NCI-H1092 treated with DMSO at 0.1 percent for 48 hours (cell line): ENCODE data around the gene CASP2.

Source experiments
- DNase-seq: peaks from one replicate; lab custom pipeline; 2025; lab: John Stamatoyannopoulos, UW

CASP2 gene

GRCh38 chr7:143296686-143297085 is 8.5 kb downstream of the CASP2 start:
- no peak for DNase-seq

DNA sequence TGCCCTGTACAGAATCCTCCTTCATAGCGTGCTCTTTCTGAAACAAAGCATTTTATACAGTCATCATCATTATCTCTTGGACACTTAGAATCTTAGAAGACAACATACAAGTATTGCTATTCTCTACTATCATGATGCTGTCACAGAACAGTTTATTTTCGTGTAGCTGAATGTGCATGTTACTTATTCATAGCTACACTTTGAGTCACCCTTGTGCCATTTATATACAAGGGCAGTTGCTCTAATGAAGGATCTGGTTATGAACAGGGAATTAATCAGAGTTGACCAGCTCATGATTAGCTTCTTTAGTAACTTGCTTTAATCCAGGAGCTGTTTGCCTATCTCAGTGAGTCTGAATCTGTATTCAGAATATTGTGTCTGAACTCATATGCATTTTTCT is 11.2 kb downstream of the CASP2 start:
- no peak for DNase-seq

- DNase-seq: peak; percentile 20
Measured at GRCh38 chr7:143299840-143300239, 11.7 kb downstream of the CASP2 start.

DNA sequence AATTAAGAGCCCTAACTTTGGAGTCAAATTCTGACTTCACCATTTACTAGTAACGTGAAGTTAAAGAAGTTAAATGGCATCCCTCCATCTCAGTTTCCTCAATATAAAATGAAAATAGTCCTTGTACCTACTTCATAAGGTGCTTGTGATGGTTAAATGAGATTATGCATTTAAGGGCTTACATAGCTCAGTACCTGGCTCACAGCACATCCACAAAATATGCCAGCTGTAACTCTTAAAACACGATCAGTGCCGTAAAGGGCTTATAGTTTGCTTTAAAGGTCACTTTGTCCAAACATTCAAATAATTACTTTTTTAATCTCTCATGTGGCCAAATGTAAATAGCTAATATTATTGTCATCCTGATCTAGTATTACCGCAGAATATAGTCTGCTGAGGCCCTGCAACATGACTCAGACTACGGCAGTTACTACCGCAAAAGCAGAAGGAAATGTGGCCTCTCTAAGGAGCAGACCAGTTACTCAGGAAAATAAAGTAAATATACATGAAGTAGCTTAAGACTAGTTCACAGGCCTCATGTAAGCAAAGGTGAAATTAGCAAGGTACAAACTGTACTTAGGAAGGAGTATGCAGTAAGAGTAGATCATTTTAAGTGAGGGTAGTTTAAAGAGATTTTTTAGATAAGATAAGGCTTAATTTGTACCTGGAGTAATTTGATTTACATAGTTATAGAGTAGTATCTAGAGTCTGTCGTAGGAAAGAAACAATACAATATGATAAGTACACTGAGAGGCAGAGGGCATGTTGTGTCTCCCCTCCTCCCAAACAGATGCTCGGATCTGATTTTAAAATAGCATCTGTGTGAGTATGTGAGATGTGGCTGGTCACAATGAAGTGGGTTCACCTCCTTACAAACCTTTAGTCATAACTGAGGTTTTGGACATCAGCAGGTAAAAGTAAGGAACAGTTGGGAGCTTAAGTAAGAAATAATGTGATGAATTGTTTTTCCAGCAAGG is 13.1 kb downstream of the CASP2 start:
- no peak for DNase-seq

- no peak for DNase-seq
Measured at GRCh38 chr7:143303733-143304132, 15.6 kb downstream of the CASP2 start.

DNA sequence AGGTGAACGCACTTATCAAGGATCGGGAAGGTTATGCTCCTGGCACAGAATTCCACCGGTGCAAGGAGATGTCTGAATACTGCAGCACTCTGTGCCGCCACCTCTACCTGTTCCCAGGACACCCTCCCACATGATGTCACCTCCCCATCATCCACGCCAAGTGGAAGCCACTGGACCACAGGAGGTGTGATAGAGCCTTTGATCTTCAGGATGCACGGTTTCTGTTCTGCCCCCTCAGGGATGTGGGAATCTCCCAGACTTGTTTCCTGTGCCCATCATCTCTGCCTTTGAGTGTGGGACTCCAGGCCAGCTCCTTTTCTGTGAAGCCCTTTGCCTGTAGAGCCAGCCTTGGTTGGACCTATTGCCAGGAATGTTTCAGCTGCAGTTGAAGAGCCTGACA is 16.8 kb downstream of the CASP2 start:
- DNase-seq: no peak

- peak; percentile 11 for DNase-seq
Measured at GRCh38 chr7:143305423-143306070, 17.4 kb downstream of the CASP2 start.

- DNase-seq: no peak
Measured at GRCh38 chr7:143308632-143309031, 20.5 kb downstream of the CASP2 start.

DNA sequence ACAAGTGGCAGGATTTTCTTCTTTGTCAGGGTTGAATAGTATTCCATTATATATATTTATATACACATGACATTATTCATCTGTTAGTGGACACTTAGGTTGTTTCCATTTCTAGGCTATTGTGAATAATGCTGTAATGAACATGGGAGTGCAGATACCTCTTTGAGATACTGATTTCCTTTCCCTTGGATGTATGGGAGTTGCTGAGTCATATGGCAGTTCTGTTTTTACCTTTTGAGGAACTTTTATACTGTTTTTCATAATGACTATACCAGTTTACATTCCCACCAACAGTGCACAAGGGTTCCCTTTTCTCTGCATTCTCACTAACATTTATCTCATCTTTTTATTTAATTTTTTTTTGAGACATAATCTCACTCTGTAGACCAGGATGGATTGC is 26.0 kb downstream of the CASP2 start:
- DNase-seq: no peak

DNA sequence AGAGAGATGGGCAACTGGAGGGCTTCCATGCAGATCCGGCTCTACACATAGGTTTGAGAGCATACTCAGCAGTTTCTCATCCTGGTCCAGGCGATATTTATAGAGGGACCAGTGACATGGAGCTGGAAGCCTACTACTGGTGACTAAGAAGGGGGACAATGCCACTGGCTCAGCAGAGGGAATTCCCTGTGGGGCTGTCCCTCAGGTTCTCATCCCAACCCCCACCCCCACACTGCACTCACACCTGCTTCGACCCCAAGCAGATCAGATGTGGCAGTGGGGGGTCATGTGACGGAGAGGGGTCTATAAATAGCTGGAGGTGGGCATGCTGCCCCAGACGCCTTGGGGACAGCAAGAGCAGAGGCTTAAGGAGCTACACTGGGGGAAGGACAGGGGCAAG is 27.6 kb downstream of the CASP2 start, which contains the start of gene CLCN1:
Gene CLCN1 (plus strand): TSS at position 336 of the 400 bp plus-strand sequence. CDS start 102 bp downstream, outside the sequence.
- no peak for DNase-seq

DNA sequence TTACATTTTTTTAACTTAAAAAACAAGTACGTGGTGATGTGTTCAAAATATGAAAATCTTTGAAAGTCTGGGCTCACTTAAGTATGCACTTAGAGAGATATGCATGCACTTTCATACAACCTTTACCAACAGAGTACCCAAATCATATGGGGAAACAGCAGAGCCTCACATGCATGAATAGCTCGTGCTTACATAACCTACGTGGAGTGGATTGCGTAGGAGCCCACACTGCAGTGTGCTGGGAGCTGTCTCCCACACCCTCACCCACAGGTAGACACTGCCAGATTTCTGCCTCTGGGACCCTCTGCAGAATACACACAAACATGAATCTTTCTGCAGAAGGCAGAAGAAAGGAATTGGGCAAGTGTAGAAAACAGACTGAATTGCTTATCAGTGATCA is 28.3 kb downstream of the CASP2 start:
- no peak for DNase-seq

DNA sequence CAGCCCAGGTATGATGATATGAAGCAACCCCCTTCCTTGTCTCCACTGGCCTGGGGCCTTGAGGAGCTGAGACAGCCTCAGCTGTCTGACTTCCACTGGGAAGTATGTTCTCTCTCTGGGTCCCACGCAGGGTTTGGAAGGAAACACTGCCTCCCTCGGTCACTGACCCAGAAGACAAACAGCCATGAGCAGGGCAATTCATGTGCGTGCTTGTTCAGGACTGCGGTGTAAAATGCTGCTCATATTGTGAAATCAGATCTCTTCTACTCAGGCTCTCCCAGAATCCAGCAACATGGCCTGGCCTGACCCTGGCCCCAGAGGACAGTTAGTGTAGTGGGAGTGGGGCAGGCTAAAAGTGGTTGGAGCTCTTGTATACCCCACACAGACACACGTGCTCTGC is 30.5 kb downstream of the CASP2 start:
- DNase-seq: no peak

DNA sequence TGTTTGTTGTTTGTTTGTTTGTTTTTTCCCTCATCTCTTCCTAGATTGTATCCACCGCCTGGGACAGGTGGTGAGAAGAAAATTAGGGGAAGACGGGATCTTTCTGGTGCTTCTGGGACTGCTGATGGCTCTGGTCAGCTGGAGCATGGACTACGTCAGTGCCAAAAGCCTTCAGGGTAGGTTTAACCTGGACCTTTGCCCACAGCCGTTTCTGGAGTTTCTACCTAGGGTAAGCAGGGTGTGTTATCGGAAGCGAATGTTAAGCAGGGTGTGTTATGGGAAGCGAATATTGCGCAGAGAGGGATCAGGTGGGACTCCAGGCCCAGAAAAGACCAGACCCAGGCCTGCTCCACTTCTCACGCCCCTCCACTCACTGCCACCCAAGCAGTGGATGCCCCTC is 32.5 kb downstream of the CASP2 start:
- no peak for DNase-seq

- DNase-seq: no peak
Measured at GRCh38 chr7:143321242-143321641, 33.1 kb downstream of the CASP2 start.

- DNase-seq: no peak
Measured at GRCh38 chr7:143321734-143322133, 33.6 kb downstream of the CASP2 start.

GRCh38 chr7:143322760-143323633 is 34.8 kb downstream of the CASP2 start:
- no peak for DNase-seq

DNA sequence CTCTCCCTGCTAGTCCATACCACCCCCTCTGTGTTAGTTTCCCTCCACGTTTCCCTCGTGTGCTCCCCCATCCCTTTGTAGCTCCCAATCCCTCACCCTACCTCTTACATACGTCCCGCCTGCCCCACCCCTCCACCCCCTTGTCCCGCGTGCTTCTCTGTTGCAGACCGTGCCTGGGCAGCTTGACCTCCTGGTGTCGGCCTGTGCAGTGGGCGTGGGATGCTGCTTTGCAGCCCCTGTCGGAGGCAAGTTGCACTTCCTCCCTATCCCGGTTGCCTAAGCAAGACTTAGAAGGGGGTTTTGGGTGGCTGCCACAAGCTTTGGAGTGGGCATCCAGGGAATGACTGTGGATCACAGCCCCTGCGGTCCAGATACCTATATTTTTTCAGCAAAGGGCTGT is 35.5 kb downstream of the CASP2 start:
- DNase-seq: no peak

GRCh38 chr7:143325240-143325639 is 37.1 kb downstream of the CASP2 start:
- DNase-seq: no peak

- DNase-seq: no peak
Measured at GRCh38 chr7:143327903-143328302, 39.8 kb downstream of the CASP2 start.

DNA sequence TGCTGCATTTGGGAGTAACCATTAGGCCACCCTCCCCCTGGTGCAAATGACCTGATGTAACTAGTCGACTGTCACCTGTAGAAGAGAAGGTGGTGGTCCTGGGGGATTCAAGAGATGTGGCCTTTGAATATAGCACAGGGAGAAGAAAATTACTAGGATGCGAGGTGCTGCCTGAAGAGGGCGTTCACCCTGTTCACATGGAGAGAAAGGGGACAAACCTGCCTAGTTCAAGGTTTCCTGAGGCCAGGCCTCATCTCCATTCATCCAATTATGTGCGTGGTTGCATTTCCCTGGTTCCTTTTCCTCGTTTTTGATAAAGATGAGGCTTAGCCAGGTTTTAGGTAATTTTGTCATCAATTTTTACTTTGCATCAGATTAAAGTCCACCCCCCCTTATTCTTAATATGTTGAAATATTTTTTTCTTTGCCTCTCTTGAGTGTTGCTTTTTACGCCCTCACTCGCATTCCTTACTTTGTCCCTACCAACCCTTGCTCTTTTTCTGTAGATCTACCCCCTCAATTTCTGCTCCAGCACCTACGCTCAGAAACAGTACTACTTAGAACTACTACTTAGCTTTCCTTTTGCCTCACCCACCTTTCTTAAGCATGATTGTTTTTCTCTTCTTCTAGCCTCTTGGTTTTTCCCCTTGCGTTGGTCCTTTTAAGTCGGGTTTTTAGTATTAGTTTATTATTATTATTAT is 41.5 kb downstream of the CASP2 start:
- DNase-seq: no peak

DNA sequence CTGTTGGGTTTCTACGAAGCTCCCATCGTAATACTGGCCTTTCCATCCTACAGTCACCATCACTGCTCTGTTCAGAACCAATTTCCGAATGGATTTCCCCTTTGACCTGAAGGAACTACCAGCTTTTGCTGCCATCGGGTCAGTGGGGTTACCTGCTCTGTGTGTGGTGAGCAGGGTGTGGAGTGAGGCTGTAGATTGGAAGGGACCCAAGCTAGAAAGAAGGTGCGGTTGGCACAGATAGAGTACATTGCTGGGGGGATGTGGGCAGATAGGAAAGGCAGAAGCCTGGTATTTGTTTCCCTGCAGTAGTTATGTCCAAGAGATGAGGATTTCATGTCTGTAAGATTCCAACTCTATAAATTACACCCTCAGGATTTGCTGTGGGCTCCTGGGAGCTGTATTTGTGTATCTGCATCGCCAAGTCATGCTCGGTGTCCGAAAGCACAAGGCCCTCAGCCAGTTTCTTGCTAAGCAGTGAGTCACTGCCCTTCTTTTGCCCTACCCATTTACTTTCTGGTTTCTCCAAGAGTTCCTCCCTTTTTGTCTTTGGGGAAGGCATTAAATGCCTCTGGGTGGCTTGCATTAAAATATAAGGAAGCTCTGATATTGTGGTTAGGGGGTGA is 43.1 kb downstream of the CASP2 start:
- DNase-seq: no peak
